ENCODE results near the gene CNR2.
A peak's percentile ranks its signal among the peaks of the same experiment; 100 is the strongest.
"Not testable (repeated sequence)": the region's sequence is repeated elsewhere in the genome, so short reads cannot be mapped to it uniquely, and the experiment has no call there.

Gene CNR2

DNA sequence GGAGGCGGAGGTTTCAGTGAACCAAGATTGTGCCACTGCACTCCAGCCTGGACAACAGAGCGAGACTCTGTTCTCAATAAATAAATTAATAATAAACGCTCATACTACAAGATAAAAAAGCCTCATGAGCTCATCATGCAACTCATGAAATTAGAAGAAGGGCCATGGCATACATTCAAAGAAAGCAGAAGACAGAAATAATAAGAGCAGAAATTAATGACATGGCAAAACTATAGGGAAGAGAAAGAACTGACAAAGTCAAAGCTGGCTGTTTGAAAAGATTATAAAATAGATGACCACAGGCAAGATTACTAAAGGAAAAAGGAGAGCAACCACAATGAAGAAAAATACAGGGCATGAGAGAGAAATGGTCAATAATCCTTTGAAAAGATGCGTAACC lies 30.4 kb downstream of the CNR2 start:
- DNase-seq: peak in 2 of 4 experiments; percentile 64 to 75

DNA sequence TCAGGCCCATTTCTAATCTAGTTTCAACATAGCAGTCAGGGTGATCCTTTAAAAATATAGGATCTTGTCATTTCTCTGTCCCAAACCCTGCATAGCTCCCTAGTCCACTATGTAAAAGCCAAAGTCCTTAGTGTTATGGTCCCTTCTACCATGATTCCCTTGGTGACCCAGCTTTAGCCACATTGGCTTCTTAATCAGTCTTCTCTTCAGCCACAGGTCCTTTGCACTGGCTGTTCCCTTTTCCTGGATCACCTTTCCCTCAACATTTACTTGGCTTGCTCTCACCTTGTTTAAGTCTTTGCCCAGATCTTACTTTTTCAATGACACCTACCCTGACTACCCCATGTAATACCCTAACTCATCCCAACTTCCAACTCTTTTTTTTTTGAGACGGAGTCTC lies 33.4 kb downstream of the CNR2 start:
- no peak for DNase-seq

DNA sequence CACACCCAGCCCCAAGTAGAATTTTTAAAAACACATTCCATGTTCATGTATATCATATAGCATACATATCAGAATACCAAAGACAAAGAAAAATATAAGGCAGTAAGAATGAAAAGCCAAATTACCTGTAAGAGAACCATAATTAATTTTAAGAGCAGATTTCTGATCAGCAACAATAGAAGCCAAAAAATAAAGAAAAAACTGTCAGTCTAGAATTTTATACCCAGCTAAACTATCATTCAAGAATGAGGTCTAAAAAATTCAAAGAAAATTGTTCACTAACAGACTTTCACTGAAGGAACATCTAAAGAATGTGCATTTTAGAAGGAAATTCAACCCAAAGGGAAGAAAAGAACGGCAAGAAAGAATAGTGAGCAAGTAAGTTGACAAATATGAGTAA lies 34.5 kb downstream of the CNR2 start:
- no peak for DNase-seq

DNA sequence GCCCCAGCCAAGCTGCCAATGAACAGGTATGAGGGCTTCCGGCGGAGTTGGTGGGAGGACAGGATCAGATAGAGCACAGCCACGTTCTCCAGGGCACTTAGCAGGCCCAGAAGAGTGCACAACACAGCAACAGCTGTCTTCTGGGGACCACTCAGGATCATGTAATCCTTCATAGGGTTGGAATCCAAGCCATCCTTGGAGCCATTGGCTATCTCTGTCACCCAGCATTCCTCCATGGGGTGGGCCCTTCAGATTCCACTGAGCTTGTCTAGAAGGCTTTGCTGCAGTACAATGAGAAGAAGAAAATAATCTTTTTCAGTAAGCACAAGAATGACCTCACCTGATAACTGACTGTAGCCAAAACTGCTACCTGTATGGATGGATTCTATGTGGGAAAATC lies 37.8 kb downstream of the CNR2 start:
- no peak for DNase-seq

DNA sequence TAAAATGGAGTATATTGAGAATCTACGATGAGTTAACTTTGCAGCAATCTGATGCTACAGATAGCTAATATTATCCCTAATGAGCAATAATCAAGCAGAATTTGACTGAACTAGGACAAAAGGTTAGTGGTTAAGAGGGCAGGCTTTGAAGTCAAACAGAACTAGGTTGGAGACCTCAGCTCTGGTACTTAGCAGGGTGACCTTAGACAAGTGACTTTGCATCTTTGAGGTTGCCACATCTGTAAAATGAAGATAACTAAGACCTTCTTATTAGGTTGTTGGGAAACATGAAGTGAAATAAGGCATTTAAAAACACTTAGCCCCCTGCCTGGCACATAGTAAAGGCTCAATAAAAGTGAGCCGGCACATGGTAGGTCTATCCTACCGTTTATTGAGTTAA lies 40.7 kb downstream of the CNR2 start:
- no peak for DNase-seq

DNA sequence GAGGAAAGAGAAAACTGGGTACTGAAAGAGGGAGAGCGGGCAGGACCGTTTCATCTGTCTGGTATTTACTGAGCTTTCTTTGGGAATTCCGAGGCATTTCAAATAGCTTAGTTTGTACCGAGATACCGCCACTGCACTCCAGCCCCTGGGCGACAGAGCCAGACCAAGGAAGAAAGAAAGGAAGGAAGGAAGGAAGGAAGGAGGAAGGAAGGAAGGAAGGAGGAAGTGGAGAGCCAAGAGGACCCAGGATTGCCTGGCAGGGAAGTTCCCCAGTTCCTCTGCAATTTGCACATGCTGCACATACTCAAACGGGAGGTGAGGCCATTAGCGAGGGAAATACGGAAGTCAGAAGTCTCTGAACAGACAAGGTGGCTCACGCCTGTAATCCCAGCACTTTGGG lies 44.1 kb downstream of the CNR2 start:
- peak; percentile 52 to 84 (median 80) for DNase-seq

DNA sequence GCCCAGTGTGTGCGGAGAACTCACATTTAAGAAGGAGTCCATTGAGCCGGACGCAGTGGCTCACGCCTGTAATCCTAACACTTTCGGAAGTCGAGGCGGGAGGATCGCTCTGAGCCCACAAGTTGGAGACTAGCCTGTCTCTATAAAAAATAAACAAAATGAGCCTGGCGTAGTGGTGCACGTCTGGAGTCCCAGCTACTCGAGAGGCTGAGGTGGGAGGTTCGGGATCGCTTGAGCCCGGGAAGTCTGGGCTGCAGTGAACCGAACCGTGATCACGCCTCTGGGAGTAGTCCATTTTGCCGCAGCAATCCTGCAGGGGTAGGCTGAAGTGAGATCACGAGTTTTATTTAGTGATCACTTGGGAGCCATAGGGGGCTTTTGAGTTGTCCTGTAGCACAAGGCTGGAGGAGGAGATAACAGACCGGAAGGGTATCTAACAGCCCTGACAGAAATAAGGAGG lies 44.6 kb downstream of the CNR2 start:
- DNase-seq: peak in 1 of 4 experiments; percentile 12

DNA sequence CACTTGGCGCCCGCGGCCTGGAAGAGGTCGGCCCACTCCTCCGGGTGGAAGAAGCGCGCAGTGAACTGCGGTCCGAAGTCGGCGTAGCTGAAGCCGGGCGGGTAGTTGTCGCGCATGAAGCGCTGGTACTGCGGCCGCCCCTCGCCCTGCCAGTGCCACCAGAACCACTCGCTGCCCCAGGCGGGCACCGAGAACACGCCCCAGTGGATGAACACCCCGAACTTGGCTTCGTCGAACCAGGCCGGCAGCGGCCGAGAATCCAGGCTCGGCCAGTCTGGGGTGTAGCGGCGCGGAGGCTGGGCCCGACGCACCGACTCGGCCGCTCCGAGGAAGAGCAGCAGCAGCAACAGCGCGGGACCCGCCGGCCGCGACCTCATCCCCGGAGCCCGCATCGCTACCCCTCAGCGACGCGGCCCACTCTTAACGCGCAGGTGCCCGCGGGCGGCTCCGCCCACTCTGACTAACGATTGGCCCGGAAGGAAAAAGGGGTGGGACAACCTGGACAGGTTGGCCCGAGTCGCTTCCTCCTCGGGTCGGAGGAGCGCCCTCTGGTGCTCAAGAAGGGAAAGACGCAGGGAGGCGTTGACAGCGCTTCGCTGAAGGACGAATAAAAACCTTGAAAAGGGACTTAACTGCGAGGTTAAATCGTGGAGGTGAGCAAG lies 45.1 kb downstream of the CNR2 start, which contains the start of gene FUCA1:
TSS of gene FUCA1 (minus strand) at position 396 of the 662 bp plus-strand sequence. CDS start at position 392, 4 bp downstream.
- peak; percentile 93 to 97 (median 95) for DNase-seq

DNA sequence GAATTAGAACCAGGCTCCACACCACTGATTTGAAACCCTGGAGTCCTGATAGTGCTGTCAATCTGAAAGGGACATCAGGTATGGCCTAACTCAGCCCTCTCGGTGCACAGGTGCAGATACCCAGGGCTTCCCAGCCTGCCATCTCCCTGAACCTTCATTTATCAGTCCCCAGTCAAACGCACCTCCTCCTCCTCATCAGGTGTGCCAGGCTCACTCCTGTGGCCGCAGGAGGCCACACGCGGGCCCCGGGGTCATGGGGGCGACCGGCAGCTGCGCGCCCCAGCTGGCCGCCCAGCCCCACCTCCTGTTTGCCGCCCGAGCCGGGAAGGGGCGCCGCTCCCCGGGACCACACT lies 45.6 kb downstream of the CNR2 start:
- DNase-seq: no peak

DNA sequence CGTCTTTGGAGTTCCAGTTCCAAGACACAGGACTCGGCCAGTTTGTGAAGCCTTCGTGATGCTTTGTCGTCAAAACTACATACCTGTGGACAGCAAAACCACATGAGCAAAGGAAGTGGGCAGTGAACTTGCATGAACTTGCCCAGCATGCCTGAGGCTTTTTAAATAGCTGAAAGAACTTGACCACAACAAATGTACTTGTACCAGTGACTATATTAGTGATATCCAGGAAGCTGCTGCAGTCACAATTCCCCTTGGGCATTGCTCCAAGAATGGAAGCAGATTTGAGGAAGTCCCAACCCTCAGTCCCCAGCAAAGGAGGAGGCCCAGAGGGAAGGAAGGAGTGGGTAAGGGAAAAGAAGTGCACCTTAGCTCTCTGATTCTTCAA lies 47.6 kb downstream of the CNR2 start:
- peak; percentile 75 to 90 (median 84) for DNase-seq

DNA sequence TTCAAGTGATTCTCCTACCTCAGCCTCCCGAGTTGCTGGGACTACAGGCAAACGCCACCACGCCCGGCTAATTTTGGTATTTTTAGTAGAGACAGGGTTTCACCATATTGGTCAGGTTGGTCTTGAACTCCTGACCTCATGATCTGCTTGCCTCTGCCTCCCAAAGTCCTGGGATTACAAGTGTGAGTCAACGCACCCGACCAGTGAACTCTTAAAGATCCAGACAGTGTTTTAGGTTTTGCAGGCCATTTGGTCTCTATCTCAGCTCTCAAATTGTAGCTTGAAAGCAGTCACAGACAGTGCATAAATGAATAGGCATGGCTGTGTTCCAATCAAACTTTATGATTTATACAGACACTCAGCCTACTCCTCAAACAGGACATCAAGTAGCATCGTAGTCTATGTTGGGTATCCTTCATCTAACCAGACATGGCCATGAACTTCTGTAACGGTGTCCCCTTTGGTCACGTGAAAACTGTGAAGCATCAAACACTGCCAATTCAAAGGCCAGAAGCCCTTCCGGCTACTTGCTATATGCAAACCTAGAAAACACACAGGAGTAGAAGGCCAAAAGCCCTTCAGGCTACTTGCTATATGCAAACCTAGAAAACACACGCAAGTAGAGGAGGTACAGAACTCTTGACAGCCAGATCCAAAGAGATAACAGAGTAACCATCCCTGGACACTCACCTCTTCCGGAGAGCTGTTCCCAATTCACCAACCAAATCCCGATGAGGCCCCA lies 48.2 kb downstream of the CNR2 start:
- no peak for DNase-seq

DNA sequence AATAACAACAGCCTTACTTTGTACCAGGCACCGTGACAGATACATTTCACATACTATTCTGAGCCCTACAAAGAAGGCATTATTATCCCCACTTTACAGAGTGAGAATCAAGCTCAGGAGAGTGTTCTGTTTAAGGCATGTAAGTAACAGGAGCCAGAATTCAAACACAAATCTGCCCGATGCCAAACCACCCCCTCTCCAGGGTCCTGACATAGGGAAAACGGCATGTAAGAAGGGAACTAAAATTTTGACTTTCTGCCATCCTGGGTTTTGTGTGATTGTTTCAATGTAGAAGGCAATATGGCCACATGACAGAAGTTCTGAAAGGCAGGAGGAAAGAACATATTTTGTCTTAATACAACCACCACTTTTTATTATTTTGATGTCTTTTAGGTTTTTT lies 50.5 kb downstream of the CNR2 start:
- no peak for DNase-seq

DNA sequence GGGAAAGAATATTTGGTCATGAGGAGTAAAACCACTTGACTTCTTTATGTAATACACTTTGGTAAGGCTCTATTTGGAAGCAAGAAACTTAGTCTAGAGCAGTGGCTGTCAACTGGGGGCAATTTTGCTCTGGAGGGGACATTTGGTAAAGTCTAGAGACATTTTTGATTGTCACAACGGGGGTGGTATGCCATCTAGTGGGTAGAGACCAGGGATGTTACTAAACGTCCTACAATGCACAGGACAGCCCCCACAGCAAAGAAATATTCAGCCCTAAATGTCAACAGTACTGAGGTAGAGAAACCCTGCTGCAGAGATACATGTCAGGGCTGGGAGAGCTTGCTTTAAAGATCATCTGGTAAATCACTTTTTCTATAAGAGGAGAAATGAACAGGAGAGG lies 58.6 kb downstream of the CNR2 start:
- DNase-seq: peak in 1 of 4 experiments; percentile 17

DNA sequence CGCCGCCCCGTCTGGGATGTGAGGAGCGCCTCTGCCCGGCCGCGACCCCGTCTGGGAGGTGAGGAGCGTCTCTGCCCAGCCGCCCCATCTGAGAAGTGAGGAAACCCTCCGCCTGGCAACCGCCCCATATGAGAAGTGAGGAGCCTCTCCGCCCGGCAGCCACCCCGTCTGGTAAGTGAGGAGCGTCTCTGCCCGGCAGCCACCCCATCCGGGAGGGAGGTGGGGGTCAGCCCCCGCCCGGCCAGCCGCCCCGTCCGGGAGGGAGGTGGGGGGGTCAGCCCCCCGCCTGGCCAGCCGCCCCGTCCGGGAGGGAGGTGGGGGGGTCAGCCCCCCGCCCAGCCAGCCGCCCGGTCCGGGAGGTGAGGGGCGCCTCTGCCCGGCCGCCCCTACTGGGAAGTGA lies 60.0 kb downstream of the CNR2 start:
- DNase-seq: not testable (repeated sequence)

DNA sequence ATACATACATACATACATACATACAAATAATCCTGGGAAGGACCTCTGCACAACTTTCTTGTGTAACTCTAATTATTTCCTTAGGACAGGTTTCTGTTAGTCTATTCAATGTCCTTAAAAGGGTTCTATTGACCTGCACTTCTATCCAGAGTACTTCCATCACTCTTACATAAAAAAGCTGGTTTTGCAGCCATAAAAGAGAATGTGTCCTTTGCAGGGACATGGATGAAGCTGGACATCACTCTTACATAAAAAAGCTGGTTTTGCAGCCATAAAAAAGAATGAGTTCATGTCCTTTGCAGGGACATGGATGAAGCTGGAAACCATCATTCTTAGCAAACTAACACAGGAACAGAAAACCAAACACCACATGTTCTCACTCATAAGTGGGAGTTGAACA lies 61.8 kb downstream of the CNR2 start:
- not testable (repeated sequence) for DNase-seq

DNA sequence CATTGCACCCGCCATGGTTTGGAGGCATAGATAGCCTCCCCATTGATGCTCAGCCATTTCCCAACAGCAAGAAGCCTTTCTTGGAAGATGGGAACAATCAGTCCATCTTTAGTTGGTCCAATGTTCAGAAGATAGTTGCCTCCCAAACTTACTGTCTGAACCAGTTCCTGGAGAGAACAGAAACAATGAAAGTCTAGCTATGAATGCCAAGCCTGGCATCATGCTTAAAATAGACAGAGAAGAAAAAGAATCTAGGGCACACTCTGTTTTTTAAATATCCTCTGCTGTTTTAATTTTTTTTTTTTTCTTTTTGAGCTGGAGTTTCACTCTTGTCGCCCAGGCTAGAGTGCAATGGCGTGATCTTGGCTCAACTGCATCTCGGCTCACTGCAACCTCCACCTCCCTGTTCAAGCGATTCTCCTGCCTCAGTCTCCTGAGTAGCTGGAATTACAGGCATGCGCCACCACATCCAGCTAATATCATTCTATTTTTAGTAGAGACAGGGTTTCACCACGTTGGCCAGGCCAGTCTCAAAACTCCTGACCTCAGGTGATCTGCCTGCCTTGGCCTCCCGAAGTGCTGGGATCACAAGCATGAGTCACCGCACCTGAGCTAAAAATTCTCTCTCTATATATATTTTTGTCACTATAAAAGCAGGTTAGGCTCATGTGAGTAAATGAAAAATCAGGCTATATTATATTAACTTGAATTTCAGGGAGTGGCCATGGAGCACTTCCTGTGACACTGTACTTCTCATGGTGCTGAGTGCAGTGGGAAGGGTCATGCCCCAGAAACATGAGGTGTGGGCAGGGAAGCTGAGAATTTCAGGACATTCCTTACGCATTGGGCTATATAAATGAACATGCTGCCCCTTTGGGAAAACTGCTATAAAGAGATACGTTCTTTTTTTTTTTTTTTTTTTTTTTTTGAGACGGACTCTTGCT lies 64.2 kb downstream of the CNR2 start:
- DNase-seq: no peak

DNA sequence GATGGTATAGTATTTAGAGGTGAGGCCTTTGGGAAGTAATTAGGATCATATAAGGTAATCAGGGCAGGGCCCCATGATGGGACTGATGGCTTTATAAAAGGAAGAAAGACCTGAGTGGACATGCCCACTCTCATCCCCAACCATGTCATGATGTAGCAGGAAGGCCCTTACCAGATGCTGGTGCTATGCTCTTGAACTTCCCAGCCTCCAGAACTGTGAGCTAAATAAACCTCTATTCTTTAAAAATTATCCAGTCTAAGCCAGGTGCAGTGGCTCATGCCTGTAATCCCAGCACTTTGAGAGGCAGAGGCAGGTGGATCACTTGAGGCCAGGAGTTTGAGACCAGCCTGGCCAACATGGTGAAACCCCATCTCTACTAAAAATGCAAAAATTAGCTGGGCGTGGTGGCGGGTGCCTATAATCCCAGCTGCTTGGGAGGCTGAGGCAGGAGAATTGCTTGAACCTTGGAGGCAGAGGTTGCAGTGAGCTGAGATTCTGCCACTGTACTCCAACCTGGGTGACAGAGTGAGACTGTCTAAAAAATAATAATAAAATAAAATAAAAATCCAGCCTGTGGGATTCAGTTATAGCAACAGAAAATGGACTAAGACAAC lies 65.6 kb downstream of the CNR2 start:
- not testable (repeated sequence) for DNase-seq

DNA sequence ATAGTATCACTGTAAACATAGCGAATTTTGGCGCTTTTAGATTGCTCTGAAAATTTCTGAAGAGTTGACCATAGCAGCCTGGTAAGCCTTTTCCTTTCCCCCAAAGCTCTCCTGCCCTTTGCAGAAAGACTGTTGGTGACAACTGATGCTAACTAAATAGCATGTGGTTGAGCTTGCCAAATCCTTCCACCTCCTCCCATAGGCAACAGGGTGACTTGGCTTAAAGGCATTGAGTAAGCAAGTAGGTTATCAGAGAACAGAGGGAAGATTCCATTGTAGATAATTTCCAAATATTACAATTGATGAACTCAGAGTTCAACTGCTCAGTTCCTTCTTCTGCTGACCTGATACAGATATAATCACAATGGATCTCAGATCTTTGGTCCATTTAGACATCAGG lies 68.0 kb downstream of the CNR2 start:
- DNase-seq: peak in 3 of 4 experiments; percentile 45 to 52 (median 48)

DNA sequence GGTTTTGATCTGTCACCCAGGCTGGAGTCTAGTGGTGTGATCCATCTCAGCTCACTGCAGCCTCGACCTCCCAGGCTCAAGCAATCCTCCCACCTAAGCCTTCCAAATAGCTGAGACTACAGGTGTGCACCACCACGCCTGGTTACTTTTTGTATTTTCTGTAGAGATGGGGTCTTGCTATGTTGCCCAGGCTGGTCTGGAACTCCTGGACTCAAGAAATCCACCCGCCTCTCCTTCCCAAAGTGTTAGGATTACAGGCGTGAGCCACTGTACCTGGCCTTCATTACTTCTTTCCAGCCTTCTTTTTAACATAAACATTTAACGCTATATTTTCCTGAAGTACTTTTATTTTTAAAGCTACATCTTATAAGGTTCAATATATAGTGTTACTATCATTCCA lies 69.5 kb downstream of the CNR2 start:
- DNase-seq: no peak

DNA sequence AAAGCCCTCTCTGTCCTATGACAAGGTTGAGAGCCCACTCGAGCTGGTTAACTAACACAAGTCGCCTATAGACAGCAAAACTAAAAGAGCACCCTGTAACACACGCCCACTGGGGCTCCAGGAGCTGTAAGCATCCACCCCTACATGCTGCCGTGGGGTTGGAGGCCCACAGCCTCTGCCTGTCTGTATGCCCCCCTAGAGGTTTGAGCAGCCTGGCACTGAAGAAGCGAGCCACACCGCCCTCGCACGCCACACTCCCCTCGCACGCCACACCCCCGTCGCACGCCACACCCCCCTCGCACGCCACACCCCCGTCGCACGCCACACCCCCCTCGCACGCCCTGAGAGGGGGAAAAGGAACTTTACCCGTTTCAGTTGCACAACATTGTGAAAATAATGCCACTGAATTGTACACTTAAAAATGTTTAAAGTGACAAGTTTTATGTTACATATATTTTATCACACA lies 74.7 kb downstream of the CNR2 start:
- DNase-seq: peak; percentile 72 to 90 (median 81)

DNA sequence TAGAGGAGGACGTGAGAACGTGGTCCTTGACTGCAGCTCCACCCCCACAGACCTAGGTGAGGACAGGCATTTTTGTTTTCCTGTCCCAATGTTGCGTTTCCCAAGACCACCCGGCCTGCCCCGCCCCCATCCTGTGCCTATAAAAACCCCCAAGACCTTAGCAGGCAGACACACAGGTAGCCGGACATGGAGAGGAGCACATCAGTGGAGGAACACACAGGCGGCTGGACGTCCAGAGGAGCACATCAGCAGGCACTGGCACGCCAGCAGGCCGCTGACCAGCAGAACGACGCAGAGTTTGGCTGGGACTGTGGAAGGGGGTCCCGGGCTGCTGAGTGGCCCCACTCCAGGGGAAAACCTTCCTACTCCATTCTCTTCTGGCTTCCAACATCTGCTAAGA lies 75.3 kb downstream of the CNR2 start:
- DNase-seq: no peak

DNA sequence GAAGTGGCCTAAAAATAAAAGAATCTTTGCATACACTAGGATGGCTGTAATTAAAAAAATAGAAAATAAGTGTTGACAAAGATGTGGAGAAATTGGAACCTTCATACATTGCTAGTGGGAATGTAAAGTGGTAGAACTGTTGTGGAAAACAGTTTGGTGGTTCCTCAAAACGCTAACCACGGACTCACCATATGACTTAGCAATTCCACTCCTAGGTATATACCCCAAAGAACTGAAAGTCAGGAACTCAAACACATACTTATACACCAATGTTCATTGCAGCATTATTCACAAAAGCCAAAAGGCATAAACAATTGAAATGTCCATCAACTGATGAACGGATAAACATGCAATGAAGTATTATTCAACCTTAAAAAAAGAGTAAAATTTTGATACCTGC lies 77.1 kb downstream of the CNR2 start:
- peak in 2 of 4 experiments; percentile 40 to 50 for DNase-seq
